Measurements from ENCODE around the gene BAIAP3. TPM values are rescaled to one million over a fixed set of nuclear protein-coding genes. Genes with fewer than 3 reads are reported as not detected.

Gene BAIAP3
- total RNA-seq, 3 donors from 2014 or later = 5.6 to 14.6 (median 5.7) TPM

GRCh38 chr16:1385232-1385631 lies 51.8 kb downstream of the BAIAP3 start:
- intact Hi-C loops (cut with DNase I, micrococcal nuclease) = no loop called here
- Histone ChIP-seq H3K36me3 (ENCODE audit: low read depth) (no peaks in the 10 kb centered on the region), H3K4me3 (no peak overlapping the region), H3K9me3 (no peaks in the 10 kb centered on the region), H3K4me1 (ENCODE audit: low read depth) (no peaks in the 10 kb centered on the region)
- DNase-seq = no peak
- no peak for ATAC-seq
- no peak for TF ChIP-seq CTCF (IDR thresholded peaks at IDR 0.05)

GRCh38 chr16:1387331-1387730 lies 53.9 kb downstream of the BAIAP3 start:
- ATAC-seq = no peak
- DNase-seq = no peak
- no peak for TF ChIP-seq CTCF (IDR thresholded peaks at IDR 0.05)
- Histone ChIP-seq H3K4me3 (no peak overlapping the region), H3K9me3 (no peaks in the 10 kb centered on the region), H3K36me3 (ENCODE audit: low read depth) (no peaks in the 10 kb centered on the region), H3K4me1 (ENCODE audit: low read depth) (no peaks in the 10 kb centered on the region)
- intact Hi-C loops (cut with DNase I, micrococcal nuclease) = no loop called here

GRCh38 chr16:1389762-1390161 lies 56.3 kb downstream of the BAIAP3 start:
- Histone ChIP-seq H3K9me3 (no peaks in the 10 kb centered on the region), H3K4me3 (no peak overlapping the region), H3K4me1 (ENCODE audit: low read depth) (no peaks in the 10 kb centered on the region), H3K36me3 (ENCODE audit: low read depth) (no peaks in the 10 kb centered on the region)
- DNase-seq (no peak), ATAC-seq (no peak)
- intact Hi-C loops (cut with DNase I, micrococcal nuclease) = no loop called here
- TF ChIP-seq CTCF (IDR thresholded peaks at IDR 0.05) = no peak

GRCh38 chr16:1390239-1390779 lies 56.9 kb downstream of the BAIAP3 start:
- intact Hi-C loops (cut with DNase I, micrococcal nuclease) = no loop called here
- H3K9me3 ChIP-seq = no peaks in the 10 kb centered on the region
- H3K4me3 ChIP-seq = no peak overlapping the region
- no peak for TF ChIP-seq CTCF (IDR thresholded peaks at IDR 0.05)
- no peak for DNase-seq
- no peaks in the 10 kb centered on the region for H3K36me3 ChIP-seq (ENCODE audit: low read depth)
- H3K4me1 ChIP-seq (ENCODE audit: low read depth) = no peaks in the 10 kb centered on the region
- ATAC-seq = no peak

- no peak overlapping the region for H3K4me3 ChIP-seq
- no peak for TF ChIP-seq CTCF (IDR thresholded peaks at IDR 0.05)
- H3K36me3 ChIP-seq (ENCODE audit: low read depth) = no peaks in the 10 kb centered on the region
- no peaks in the 10 kb centered on the region for H3K4me1 ChIP-seq (ENCODE audit: low read depth)
- ATAC-seq (no peak), DNase-seq (no peak)
- H3K9me3 ChIP-seq = no peaks in the 10 kb centered on the region
- intact Hi-C loops (cut with DNase I, micrococcal nuclease) = no loop called here
Measured at GRCh38 chr16:1392826-1393225, 59.4 kb downstream of the BAIAP3 start.

GRCh38 chr16:1393613-1394176 lies 60.2 kb downstream of the BAIAP3 start:
- Histone ChIP-seq H3K36me3 (ENCODE audit: low read depth) (no peaks in the 10 kb centered on the region), H3K9me3 (no peaks in the 10 kb centered on the region), H3K4me3 (no peak overlapping the region), H3K4me1 (ENCODE audit: low read depth) (no peaks in the 10 kb centered on the region)
- ATAC-seq = no peak
- no peak for TF ChIP-seq CTCF (IDR thresholded peaks at IDR 0.05)
- DNase-seq = no peak
- intact Hi-C loops (cut with DNase I, micrococcal nuclease) = no loop called here
